Measurements from ENCODE around the gene AK8. TPM values are rescaled to one million over a fixed set of nuclear protein-coding genes. Genes with fewer than 3 reads are reported as not detected.
A peak's percentile ranks its signal among the peaks of the same experiment; 100 is the strongest.

Gene AK8
- polyA plus RNA-seq, 3 donors = 0.08 TPM; not detected in 2

DNA sequence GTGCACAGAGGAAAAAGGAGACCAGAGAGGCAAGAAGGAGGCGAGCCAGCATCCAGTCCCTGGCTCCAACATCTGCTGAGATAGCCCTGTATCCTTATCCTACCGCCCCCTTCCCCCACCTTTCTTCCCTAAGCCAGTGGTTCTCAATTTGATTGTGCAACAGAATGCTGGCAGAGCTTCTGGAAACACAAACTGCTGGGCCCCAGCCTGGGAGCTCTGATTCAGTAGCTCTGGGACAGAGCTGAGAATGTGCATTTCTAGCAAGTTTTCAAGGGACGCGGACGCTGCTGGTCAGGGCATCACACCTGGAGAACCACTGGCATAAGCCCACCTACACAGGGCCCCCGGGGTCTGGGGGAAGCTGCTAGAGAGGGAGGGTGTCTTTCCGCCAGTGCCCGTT lies 21.1 kb downstream of the AK8 start:
- Histone ChIP-seq H3K4me1 (ENCODE audit: control insufficient read depth in 1 of 2, insufficient read depth in 2 of 2, low read length in 2 of 2) (no peaks in the 10 kb centered on the region), H3K36me3 (replicated peaks in 1 of 2; ENCODE audit: control insufficient read depth in 1 of 2, insufficient read depth in 2 of 2, low read length in 2 of 2) (no peaks in the 10 kb centered on the region), H3K4me2 (replicated peaks; ENCODE audit: extremely low read depth, low read length, poor library complexity, severe bottlenecking) (no peak overlapping the region), H4K20me1 (ENCODE audit: insufficient read depth, low read length) (no peaks in the 10 kb centered on the region), H3K27me3 (ENCODE audit: control insufficient read depth in 2 of 2, insufficient read depth in 2 of 2, low read length in 2 of 2) (no peaks in the 10 kb centered on the region), H2AFZ (ENCODE audit: insufficient read depth, low read depth, low read length, poor library complexity, severe bottlenecking) (no peak overlapping the region), H3K9me3 (replicated peaks in 1 of 2; ENCODE audit: control insufficient read depth in 1 of 2, insufficient read depth in 1 of 2, low read length in 2 of 2) (no peaks in the 10 kb centered on the region), H3K79me2 (ENCODE audit: insufficient read depth, low read length) (no peaks in the 10 kb centered on the region), H3K27ac (ENCODE audit: low read depth in 1 of 2, low read length in 2 of 2) (no peak overlapping the region), H3K9ac (ENCODE audit: insufficient read depth, low read length, poor library complexity, severe bottlenecking) (no peak overlapping the region), H3K4me3 (replicated peaks in 1 of 3; ENCODE audit: low read depth in 2 of 3, low read length in 3 of 3) (no peak overlapping the region)
- Mint-ChIP-seq H3K4me1 (peaks cover 3% of the 10 kb centered on the region), H3K27ac (peak overlapping the region in 1 of 7 donors; percentile 82), H3K4me3 (no peak overlapping the region), H3K27me3 (ENCODE audit: low read depth in 3 of 3) (peaks cover under 1 to 9% (median 6%) of the 10 kb centered on the region in 3 donors), H3K9me3 (no peaks in the 10 kb centered on the region), H3K36me3 (no peaks in the 10 kb centered on the region)
- intact Hi-C loops (cut with micrococcal nuclease) = no loop called here
- TF ChIP-seq, protein P1, sequence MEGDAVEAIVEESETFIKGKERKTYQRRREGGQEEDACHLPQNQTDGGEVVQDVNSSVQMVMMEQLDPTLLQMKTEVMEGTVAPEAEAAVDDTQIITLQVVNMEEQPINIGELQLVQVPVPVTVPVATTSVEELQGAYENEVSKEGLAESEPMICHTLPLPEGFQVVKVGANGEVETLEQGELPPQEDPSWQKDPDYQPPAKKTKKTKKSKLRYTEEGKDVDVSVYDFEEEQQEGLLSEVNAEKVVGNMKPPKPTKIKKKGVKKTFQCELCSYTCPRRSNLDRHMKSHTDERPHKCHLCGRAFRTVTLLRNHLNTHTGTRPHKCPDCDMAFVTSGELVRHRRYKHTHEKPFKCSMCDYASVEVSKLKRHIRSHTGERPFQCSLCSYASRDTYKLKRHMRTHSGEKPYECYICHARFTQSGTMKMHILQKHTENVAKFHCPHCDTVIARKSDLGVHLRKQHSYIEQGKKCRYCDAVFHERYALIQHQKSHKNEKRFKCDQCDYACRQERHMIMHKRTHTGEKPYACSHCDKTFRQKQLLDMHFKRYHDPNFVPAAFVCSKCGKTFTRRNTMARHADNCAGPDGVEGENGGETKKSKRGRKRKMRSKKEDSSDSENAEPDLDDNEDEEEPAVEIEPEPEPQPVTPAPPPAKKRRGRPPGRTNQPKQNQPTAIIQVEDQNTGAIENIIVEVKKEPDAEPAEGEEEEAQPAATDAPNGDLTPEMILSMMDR (IDR thresholded peaks at IDR 0.05) = no peak
- no peak for DNase-seq
- no CpG with 5 or more reads among the region's 8 CpGs for WGBS (ENCODE audit: insufficient coverage)

DNA sequence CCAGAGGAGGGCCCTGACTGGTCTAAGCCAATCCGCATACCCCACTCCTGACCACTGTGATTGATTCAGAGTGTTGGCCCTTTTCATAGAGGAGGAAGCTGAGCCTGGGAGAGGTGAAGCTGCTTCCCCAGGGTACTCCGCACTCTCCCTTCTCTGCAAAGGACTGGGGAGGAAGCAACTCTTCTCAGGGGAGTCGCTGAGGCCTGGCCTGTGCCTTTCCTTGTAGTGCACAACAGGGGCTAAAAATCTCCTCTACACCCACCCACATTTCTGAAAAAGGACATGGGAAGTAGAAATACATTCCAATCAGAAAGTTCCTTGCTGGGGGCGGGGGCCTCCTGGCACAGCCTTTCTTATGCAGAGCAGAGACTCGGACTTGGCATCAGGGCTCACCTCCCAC lies 22.2 kb downstream of the AK8 start:
- Mint-ChIP-seq H3K4me3 (no peak overlapping the region), H3K27me3 (ENCODE audit: low read depth in 3 of 3) (peaks cover 5 to 9% (median 8%) of the 10 kb centered on the region in 3 donors), H3K27ac (no peak overlapping the region), H3K9me3 (no peaks in the 10 kb centered on the region), H3K36me3 (no peaks in the 10 kb centered on the region), H3K4me1 (peaks cover 3% of the 10 kb centered on the region)
- WGBS (ENCODE audit: insufficient coverage) = 100% methylated on average over 1 of the region's 5 CpGs
- Histone ChIP-seq H3K27me3 (ENCODE audit: control insufficient read depth in 2 of 2, insufficient read depth in 2 of 2, low read length in 2 of 2) (no peaks in the 10 kb centered on the region), H3K27ac (ENCODE audit: low read depth in 1 of 2, low read length in 2 of 2) (no peak overlapping the region), H4K20me1 (ENCODE audit: insufficient read depth, low read length) (no peaks in the 10 kb centered on the region), H3K36me3 (replicated peaks in 1 of 2; ENCODE audit: control insufficient read depth in 1 of 2, insufficient read depth in 2 of 2, low read length in 2 of 2) (no peaks in the 10 kb centered on the region), H3K4me2 (replicated peaks; ENCODE audit: extremely low read depth, low read length, poor library complexity, severe bottlenecking) (no peak overlapping the region), H3K4me3 (replicated peaks in 1 of 3; ENCODE audit: low read depth in 2 of 3, low read length in 3 of 3) (no peak overlapping the region), H3K9me3 (replicated peaks in 1 of 2; ENCODE audit: control insufficient read depth in 1 of 2, insufficient read depth in 1 of 2, low read length in 2 of 2) (no peaks in the 10 kb centered on the region), H3K9ac (ENCODE audit: insufficient read depth, low read length, poor library complexity, severe bottlenecking) (no peak overlapping the region), H3K79me2 (ENCODE audit: insufficient read depth, low read length) (no peaks in the 10 kb centered on the region), H2AFZ (ENCODE audit: insufficient read depth, low read depth, low read length, poor library complexity, severe bottlenecking) (no peak overlapping the region), H3K4me1 (ENCODE audit: control insufficient read depth in 1 of 2, insufficient read depth in 2 of 2, low read length in 2 of 2) (no peaks in the 10 kb centered on the region)
- DNase-seq = no peak
- TF ChIP-seq, protein P1 (IDR thresholded peaks at IDR 0.05) = no peak
- intact Hi-C loops (cut with micrococcal nuclease) = no loop called here
